Measurements from ENCODE around the gene SLC2A6. TPM values are rescaled to one million over a fixed set of nuclear protein-coding genes. Genes with fewer than 3 reads are reported as not detected.

The SLC2A6 gene
- total RNA-seq, 1 experiment from 2014 or later = 10.7 TPM

DNA sequence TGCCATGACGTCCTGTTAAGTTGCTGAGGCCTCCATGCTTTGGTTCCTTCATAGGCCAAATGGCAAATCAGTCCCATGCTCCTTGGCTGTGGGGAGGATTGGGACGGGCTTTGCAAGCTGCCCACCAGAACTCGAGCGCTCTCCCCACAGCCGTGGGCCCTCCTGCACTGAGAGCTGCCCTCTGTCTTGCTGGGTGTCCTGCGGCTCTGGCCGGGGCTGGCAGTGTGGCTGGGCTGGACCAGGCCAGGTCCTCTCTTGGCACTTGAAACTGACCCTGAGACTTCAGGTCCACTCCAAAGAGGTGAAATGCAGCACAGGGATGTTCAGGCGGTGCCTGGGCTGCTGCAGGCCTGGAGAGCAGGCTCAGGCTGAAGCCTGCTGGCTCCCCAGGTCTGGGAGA, 38.8 kb upstream of the SLC2A6 start (continued):
- TF ChIP-seq REST (IDR thresholded peaks at IDR 0.05; ENCODE audit: low read depth) (no peak), EZH2 (IDR thresholded peaks at IDR 0.05) (no peak)

DNA sequence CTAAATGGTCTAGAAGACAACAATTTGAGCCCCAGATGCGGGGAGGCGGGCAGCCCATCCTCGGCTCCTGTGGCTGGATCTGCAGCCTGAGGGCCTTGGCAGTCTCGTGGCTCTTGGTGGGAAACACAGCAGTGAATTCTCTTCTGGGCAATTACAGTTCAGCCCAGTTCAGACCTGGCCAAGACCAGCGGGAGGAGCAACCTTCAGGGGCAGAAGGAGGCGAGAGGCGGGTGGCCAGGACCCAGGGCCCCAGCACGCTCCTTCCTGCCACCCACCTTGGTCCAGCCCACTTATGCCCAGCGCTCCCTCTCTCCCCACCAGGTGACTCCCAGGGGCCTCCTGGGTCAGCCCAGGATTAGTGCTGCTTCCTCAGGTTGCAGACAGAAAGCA, 38.1 kb upstream of the SLC2A6 start:
- CTCF ChIA-PET = no interaction called here
- Histone ChIP-seq H4K20me1 (ENCODE audit: insufficient read depth) (no peaks in the 10 kb centered on the region), H3K79me2 (ENCODE audit: insufficient read depth, low read length) (no peaks in the 10 kb centered on the region), H3K9me3 (ENCODE audit: control insufficient read depth in 1 of 2, insufficient read depth in 1 of 2, low read depth in 1 of 2, low read length in 2 of 2) (no peaks in the 10 kb centered on the region), H3K4me1 (ENCODE audit: control insufficient read depth in 1 of 2, insufficient read depth in 2 of 2, low read length in 2 of 2) (no peaks in the 10 kb centered on the region; a peak in 1 of 4 replicates), H3K9me2 (ENCODE audit: insufficient read depth) (no peaks in the 10 kb centered on the region), H3K4me3 (replicated peaks in 1 of 2; ENCODE audit: low read depth in 1 of 2, low read length in 2 of 2) (no peak overlapping the region), H3K36me3 (ENCODE audit: control insufficient read depth in 1 of 2, insufficient read depth in 2 of 2, low read length in 2 of 2) (no peaks in the 10 kb centered on the region), H3K27me3 (ENCODE audit: insufficient read depth, low read length) (no peaks in the 10 kb centered on the region), H3K27ac (ENCODE audit: low read depth, low read length) (no peak overlapping the region), H3K4me2 (ENCODE audit: low read length) (no peak overlapping the region), H3K9ac (ENCODE audit: low read length) (no peak overlapping the region), H2AFZ (ENCODE audit: low read depth, low read length, poor library complexity, severe bottlenecking) (no peak overlapping the region)
- POLR2A ChIA-PET = no interaction called here
- intact Hi-C loops (cut with micrococcal nuclease) = no loop called here
- RAD21 ChIA-PET (ENCODE audit: low non-redundant PET in 1 of 2, low total read pairs in 2 of 2, uncharacterized antibody in 2 of 2, unreplicated experiment in 2 of 2) = no interaction called here
- no peak for ATAC-seq
- BruUV-seq (replicated peaks) = no TSS peak
- no peak for DNase-seq (ENCODE audit: low read depth, low spot score)
- TF ChIP-seq, protein P1, sequence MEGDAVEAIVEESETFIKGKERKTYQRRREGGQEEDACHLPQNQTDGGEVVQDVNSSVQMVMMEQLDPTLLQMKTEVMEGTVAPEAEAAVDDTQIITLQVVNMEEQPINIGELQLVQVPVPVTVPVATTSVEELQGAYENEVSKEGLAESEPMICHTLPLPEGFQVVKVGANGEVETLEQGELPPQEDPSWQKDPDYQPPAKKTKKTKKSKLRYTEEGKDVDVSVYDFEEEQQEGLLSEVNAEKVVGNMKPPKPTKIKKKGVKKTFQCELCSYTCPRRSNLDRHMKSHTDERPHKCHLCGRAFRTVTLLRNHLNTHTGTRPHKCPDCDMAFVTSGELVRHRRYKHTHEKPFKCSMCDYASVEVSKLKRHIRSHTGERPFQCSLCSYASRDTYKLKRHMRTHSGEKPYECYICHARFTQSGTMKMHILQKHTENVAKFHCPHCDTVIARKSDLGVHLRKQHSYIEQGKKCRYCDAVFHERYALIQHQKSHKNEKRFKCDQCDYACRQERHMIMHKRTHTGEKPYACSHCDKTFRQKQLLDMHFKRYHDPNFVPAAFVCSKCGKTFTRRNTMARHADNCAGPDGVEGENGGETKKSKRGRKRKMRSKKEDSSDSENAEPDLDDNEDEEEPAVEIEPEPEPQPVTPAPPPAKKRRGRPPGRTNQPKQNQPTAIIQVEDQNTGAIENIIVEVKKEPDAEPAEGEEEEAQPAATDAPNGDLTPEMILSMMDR (IDR thresholded peaks at IDR 0.05 in 2 of 3, conservative IDR thresholded peaks at IDR 0.05 in 1 of 3; ENCODE audit: borderline replicate concordance in 1 of 3, insufficient read depth in 1 of 3, low read depth in 2 of 3, low read length in 2 of 3) = no peak
- TF ChIP-seq JUND (IDR thresholded peaks at IDR 0.05) (no peak), ZBTB33 (IDR thresholded peaks at IDR 0.05; ENCODE audit: extremely low read depth, insufficient replicate concordance, low read length) (no peak), ELF1 (IDR thresholded peaks at IDR 0.05; ENCODE audit: borderline replicate concordance, low read depth) (no peak), POLR2A (IDR thresholded peaks at IDR 0.05; ENCODE audit: borderline replicate concordance, extremely low read depth, insufficient read depth, insufficient read length) (no peak), EGR1 (IDR thresholded peaks at IDR 0.05; ENCODE audit: low read depth) (no peak), EZH2 (IDR thresholded peaks at IDR 0.05) (no peak), CEBPB (IDR thresholded peaks at IDR 0.05; ENCODE audit: low read depth) (no peak), YY1 (IDR thresholded peaks at IDR 0.05; ENCODE audit: extremely low read depth, insufficient replicate concordance, low read depth, low read length) (no peak), ZNF274 (IDR thresholded peaks at IDR 0.05; ENCODE audit: low read depth, low read length) (no peak), FOSL1 (IDR thresholded peaks at IDR 0.05; ENCODE audit: low read depth) (no peak), SP1 (IDR thresholded peaks at IDR 0.05; ENCODE audit: low read depth) (no peak), CBX3 (IDR thresholded peaks at IDR 0.05; ENCODE audit: low read depth) (no peak), EZH2phosphoT487 (IDR thresholded peaks at IDR 0.05; ENCODE audit: borderline replicate concordance) (no peak), ZFX (IDR thresholded peaks at IDR 0.05) (no peak)

Measured in HCT116 (cell line).